ENCODE results near the gene ATG2A.

DNA sequence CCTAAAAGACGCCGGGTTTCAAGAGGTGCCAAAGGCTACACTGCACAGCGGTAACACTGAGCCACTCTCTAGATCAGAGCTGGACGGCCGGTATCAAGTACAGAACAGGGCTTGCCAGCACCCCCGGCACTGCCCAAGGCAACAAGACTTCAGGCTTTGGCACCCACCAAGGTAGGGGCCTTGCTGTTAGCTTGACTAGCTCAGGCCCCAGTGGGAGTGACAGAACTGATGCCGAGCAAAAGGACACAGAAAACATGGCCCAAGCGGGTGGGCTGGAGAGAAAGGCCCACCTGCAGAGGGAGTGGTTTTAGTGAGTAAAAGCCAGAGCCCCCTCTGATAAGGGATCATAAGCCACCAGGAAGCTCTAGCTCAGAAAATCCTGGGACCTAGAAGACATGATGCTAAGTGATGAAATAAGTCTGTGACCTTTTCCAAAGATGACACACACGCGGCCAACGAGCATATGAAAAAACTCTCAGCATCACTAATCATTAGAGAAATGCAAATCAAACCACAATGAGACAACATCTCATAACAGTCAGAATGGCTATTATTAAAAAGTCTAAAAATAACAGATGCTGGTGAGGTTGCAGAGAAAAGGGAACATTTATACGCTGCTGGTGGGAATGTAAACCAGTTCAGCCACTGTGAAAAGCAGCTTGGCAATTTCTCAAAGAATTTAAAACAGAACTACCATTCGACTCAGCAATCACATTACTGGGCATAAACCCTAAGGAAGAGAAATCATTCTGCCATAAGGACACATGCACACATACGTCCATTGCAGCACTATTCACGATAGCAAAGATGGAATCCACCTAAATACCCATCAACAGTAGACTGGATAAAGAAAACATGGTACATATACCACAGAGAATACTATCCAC is 51.5 kb downstream of the ATG2A start:
- TF ChIP-seq ESRRA (IDR thresholded peaks at IDR 0.05; ENCODE audit: borderline replicate concordance, low read depth) (no peak), MXI1 (IDR thresholded peaks at IDR 0.05; ENCODE audit: low read depth, low read length) (no peak), REST (IDR thresholded peaks at IDR 0.05; ENCODE audit: borderline replicate concordance) (no peak), REST (CRISPR knock-in tag; IDR thresholded peaks at IDR 0.05; ENCODE audit: low read depth) (no peak), FOXK2 (conservative IDR thresholded peaks at IDR 0.05 in 1 of 2, IDR thresholded peaks at IDR 0.05 in 1 of 2; ENCODE audit: low read depth in 2 of 2) (no peak), TCF7L2 (IDR thresholded peaks at IDR 0.05; ENCODE audit: low read depth, low read length) (no peak), ZNF639 (CRISPR knock-in tag; conservative IDR thresholded peaks at IDR 0.05 in 1 of 2, IDR thresholded peaks at IDR 0.05 in 1 of 2) (no peak), NRF1 (conservative IDR thresholded peaks at IDR 0.05 in 1 of 2, IDR thresholded peaks at IDR 0.05 in 1 of 2) (no peak), TBL1XR1 (IDR thresholded peaks at IDR 0.05; ENCODE audit: low read length in 2 of 2) (no peak), DPF2 (IDR thresholded peaks at IDR 0.05) (no peak), CTCF (IDR thresholded peaks at IDR 0.05 in 2 of 3, conservative IDR thresholded peaks at IDR 0.05 in 1 of 3; ENCODE audit: insufficient read depth in 2 of 3, low read depth in 1 of 3, low read length in 3 of 3) (no peak), ARID2 (IDR thresholded peaks at IDR 0.05) (no peak), ESRRB (CRISPR knock-in tag; IDR thresholded peaks at IDR 0.05; ENCODE audit: borderline replicate concordance) (no peak)

All from K562 (cell line).